ENCODE results near the gene COA7.

GRCh38 chr1:52662645-52663313 lies 35.4 kb downstream of the COA7 start:
- TF ChIP-seq CTCF (IDR thresholded peaks at IDR 0.05) (no peak), EP300 (IDR thresholded peaks at IDR 0.05) (no peak), POLR2AphosphoS5 (IDR thresholded peaks at IDR 0.05) (no peak), POLR2A (IDR thresholded peaks at IDR 0.05) (no peak)

All from sigmoid colon (tissue), 4 donors.